Measurements from ENCODE around the gene HTRA3.

The HTRA3 gene

GRCh38 chr4:8270418-8270771 is 841 bp downstream of the HTRA3 start:
- no peak for DNase-seq

GRCh38 chr4:8270912-8271815 is 1.6 kb downstream of the HTRA3 start:
- DNase-seq, result no peak

DNA sequence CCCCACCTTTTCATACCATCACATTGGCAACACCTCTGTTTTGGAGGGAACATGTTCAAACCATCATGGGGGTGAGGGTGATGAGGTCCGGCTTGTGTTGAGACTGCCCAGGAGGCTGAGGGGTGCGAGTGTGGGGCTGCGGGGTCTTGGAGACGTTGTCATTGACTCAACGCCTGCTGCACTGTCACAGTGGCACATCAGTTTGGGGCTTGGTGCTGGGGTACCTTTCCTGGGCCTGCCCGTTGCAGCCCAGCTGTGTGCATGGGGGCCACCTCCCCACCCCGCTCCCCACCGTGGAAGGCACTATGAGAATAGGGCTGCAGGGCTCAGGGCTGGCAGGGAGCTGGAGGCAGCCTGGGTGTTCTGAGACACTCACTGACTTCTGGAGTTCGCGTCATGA is 2.3 kb downstream of the HTRA3 start:
- no peak for DNase-seq

DNA sequence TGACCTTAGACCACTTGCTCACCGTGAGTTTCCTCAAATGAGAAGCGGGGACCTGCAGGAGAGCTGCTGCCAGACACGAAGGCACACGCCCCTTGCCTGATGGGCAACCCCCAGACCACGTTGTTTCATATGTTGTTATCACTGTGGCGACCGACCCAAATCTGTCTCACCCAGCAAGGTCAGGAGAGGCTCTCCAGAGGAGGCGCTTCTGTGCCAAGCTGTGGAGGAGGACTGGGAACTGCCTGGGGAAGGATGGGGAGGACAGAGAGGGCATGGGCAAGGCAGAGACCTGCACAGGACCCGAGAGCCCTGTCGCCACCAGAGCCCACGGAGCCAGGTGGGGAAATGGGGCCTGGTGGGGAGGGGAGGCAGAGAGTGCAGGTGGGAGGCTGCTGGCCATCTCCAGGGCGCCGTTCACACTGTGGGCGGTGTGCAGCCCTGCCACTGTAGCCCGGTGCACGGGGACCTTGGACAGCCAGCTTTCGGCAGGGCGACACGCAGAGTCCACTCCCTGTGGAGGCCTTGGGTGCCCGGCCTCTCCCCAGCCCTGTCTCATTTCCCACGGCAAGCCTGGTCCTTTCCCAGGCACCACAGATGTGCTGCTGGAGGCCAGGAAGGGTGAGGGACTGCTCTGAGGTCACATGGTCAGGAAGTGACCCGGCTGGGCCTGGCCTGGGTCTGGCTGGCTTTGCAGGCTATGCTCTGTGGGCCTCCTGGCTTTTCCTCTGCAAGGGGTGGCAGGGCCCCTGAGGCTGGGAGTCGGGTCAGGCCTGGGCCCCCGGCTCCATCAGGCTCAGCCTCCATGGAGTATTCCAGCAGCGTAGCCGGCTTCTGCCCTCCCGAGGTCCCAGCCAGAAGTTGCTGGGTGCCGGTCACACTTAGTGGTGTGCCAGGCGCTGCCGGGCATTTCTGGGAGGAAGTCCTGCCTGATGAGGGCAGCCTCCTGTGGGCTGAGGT is 3.2 kb downstream of the HTRA3 start:
- DNase-seq, result no peak

DNA sequence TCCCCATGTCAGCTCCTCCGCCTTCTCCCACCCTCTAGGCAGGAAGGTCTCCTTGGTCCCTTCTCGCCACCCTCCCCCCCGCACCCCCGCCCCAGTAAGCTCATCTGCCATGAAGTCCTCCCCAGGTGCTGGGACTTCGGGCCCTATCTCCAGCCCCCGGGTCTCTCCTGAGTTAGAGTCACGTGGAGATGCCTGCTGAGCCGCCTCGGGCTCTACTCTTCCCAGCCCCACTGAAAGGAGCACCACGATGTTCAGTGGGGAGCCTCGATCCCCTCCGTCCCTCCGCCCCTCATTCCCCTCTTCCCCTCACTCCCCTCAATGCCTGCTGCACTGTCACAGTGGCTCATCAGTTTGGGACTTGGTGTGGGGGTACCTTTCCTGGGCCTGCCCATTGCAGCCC is 3.9 kb downstream of the HTRA3 start:
- no peak for DNase-seq

DNA sequence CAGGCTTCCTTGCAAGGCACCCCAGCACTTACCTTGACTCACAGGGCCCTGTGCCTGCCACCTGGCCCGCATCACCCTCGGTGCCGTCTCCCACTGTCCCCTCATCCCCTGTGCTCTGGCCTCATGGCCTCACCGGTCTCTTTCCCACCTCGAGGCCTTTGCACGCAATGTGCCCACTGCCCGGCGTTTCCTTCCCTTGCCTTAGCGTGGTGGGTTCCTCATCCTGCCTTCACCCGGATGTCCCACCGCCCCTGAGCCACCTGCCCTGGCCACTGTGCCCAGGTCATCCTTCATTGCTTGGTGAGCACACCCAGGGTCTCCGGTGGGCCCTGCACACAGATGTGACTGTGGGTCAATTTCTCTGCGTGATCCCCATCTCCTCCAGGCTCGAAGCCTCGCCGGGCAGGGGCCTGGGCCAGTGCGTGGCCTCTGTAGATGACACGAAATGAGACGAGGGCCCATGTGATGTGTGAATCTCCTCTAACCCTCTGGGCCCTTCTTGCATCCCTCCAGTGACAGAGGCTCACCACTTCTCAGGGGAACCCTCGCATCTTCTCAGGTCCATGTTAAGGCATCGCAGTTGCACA is 4.6 kb downstream of the HTRA3 start:
- no peak for DNase-seq

GRCh38 chr4:8274765-8275547 is 5.4 kb downstream of the HTRA3 start:
- no peak for DNase-seq

GRCh38 chr4:8275548-8275910 is 6.0 kb downstream of the HTRA3 start:
- no peak for DNase-seq

GRCh38 chr4:8276358-8277240 is 7.0 kb downstream of the HTRA3 start:
- no peak for DNase-seq

DNA sequence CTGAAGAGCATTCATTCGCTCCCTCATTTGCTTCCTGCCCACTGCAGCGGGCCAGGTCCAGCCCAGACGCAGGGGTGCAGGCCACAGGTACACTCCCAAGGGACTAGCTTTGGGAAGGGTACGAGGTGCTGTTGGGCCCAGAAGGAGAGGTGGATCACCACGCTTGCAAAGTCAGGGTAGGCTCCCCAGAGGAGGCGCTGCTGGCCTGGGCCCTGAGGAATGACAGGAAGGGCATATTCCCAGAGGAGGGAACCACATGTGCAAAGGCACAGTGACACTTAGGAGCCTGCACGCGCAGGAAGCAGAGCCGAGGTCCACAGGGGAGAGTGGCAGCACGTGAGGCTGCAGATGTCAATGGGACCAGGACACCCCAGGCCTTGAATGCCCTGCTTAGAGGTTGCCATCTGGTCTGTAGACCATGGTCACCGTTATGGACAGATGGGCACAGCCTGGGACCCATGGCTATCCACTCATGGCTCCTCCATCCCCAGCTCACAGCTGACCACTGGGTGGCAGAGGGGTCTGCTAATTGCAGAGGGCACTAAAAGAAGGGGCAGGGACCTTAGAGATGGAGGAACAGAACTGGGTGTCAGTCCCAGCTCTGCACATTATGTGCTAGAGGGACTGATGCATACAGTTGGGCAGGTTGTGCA is 7.9 kb downstream of the HTRA3 start:
- no peak for DNase-seq

GRCh38 chr4:8278009-8278395 is 8.4 kb downstream of the HTRA3 start:
- DNase-seq, result no peak

DNA sequence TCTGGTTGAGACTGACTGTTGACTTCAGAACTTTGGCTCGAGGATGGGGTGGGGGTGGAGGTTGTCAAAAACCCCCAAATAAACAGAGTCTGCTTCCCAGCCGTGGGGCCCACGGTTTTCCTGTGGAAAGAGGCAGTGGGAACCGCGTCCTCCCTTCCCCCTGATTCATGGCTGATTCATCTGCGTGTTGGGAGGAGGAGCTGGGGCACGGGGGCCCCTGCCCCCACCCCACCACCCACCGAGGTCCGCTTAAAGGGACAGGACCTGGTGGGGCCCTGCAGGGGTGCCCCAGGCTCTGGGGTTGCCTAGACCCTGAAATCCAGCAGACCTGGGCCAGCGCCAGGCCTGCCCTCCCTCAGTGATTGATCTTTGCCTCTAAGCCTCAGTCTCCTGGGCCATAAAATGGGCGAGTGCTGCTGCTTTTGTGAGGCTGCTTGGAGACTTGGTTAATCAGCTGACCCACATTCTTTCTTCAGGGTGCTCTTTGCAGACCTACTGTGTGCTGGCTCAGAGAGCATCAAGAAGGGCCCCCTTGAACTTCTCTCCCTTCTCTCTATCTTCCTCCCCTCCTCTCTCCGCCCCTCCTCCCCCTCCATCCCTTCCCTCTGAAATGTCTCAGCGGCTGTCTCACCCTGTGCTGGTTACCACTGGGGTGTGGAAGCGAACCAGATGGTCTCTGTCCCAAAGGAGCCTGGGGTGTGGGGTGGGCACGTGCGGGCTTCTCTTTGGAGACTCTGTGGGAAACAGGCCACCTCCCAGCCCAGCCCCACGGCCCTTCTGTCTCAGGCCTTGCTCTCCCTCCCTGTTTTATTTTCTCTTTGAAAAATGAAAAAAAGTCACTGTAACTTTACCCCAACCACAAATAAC is 9.1 kb downstream of the HTRA3 start:
- DNase-seq, result no peak

DNA sequence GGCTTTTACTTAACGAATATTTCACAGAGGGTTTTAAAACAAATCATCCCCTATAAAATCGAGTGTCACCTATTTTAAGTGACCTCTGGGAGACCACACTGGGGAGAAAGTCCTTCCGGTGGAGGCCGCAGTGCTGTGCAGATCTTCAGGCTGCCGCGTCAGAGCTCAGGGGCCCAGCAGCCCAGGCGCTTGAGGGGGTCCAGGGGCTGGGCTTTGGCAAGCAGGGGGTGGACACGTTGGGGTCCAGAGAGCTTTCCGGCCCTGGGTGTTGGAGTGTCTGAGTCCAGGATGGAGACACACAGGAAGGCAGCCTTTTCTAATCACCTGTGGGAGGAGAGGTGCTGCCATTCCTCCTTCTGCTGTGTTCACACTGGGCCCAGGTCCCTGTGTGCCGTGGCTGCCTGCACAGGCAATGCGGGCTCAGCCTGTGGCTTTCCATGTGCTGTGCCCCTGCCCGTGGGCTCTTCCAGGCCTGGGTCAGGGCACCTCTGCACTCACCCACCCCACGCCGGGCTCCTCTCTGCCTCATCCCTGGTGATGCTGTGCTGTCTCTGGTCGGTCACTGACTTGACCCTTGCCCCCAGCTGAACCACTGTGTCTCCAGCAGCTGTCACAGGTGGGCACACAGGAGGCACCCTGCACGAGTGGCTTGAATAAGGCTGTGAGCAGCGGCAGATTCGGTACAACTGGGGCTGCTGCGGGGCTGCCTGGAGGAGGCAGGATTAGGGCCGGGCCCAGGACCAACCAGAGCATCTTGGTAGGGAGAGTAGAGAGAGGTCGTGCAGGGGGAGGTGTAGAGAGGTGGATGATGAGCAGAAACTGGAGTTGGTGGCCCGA is 10.0 kb downstream of the HTRA3 start:
- DNase-seq, result no peak

DNA sequence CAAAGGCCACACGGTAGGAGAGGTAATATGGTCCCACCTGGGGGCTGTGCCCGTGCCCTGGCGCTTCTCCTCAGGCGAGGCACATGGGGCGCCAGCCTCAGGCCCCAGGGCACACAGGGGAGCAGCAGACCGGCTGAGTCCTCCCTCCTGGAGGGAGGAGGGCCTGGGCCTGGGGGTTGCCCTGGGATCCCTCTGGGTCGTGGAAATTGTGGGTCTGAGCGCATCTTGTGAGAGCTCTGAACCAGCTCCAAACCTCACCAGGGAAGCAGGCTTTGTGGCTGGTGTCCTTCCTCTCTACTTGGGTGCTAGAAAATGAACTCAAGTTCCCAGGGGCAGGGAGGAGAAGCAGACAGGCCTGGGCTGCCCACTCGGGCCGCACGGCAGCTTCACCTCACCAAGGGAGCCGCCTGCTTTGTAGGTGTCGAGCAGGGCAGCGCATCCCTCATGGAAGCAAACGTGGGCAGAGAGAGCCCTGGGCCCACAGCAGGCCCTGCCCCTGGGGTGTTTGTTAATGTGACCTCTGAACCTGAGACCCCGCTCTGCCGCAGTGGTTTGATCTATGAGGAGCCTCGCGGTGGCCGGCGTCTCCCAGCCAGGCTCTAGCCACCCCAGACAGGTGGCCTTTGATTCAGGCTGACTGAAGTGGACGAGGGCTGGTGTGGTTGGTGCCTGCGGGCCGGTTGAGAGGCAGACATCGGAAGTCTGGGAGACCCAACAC is 10.8 kb downstream of the HTRA3 start:
- no peak for DNase-seq

DNA sequence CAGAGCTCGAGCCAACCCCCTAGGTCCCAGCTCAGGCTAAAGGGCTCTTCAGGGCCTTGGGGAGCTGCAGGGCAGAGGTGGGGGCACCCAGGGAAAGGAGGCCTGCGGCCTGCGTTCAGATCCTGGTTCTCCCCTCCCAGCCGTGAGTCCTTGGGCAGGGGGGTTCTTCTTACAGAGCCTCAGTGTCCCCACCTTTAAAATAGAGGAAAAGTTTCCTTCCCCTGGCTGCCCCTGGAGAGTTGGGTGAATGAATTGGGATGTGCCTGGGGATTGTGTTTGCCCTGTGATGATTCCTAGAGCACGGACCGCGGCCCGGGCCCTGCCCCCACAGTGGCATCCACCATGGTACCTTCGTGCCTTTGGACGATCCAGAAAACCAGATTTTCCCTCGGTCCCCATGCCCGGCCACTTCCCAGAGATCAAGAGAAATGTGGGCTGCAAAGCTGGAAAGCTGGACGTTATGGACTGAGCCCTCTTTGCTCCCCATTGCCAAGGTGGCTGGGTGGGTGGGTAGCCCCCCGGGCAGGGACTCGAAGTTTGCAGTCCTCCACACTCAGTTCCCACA is 11.4 kb downstream of the HTRA3 start:
- no peak for DNase-seq

- no peak for DNase-seq
Measured at GRCh38 chr4:8281519-8282133, 12.1 kb downstream of the HTRA3 start.

DNA sequence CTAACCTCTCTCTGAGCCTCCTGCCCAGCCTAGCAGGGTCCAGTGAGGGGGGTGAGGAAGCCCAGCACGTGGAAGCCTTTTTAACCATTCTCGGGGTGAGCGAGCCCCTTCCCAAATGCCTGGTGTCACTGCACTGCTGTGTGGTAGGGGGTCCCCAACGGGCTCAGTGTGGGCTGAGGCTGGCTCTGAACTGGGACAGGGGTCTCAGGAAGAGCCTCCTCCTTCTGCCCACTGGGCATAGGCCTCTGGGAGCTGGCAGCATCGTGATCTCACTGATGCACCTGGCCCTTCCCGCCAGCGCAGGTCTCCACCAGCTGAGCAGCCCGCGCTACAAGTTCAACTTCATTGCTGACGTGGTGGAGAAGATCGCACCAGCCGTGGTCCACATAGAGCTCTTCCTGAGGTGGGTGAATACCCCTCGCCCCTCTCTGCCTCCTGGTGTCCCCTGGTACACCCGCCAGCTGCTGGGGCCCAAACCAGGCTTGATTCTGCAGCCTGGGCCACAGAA is 12.6 kb downstream of the HTRA3 start:
- DNase-seq, result no peak
